ENCODE results near the gene TMEM61. TPM values are rescaled to one million over a fixed set of nuclear protein-coding genes. Genes with fewer than 3 reads are reported as not detected.
"Not testable (repeated sequence)": the region's sequence is repeated elsewhere in the genome, so short reads cannot be mapped to it uniquely, and the experiment has no call there.

The TMEM61 gene
- total RNA-seq, result 0.27 TPM
- long read RNA-seq, partial matches to known transcripts, result 0 of 1 reads
- long read RNA-seq, other reads (novel, unspliced or antisense), result 0 of 1 reads

GRCh38 chr1:54980528-54981241 lies at the start of gene TMEM61:
TSS of gene TMEM61 (plus strand) at chr1:54980628. CDS start at chr1:54981066, 438 bp downstream.
- DNase-seq (no peak), ATAC-seq (ENCODE audit: poor library complexity) (peak; percentile 77)
- intact Hi-C loops (cut with DNase I), result no loop called here

GRCh38 chr1:54931275-54931840 lies 49.1 kb upstream of the TMEM61 start:
- no peak for DNase-seq
- intact Hi-C loops (cut with DNase I), result no loop called here
- no peak for ATAC-seq (ENCODE audit: poor library complexity)

- DNase-seq; intact Hi-C loops (cut with DNase I); ATAC-seq (ENCODE audit: poor library complexity): not testable (repeated sequence)
These were observed 46.3 kb upstream of the TMEM61 start for GRCh38 chr1:54934081-54934480.

- intact Hi-C loops (cut with DNase I), result no loop called here
These were observed 45.6 kb upstream of the TMEM61 start for GRCh38 chr1:54934869-54935268.

GRCh38 chr1:54936791-54937190 lies 43.6 kb upstream of the TMEM61 start:
- intact Hi-C loops (cut with DNase I), result no loop called here
- ATAC-seq (ENCODE audit: poor library complexity) (no peak), DNase-seq (no peak)

More at GRCh38 chr1:54934869-54935268, 45.6 kb upstream of the TMEM61 start:
- DNase-seq (no peak), ATAC-seq (ENCODE audit: poor library complexity) (no peak)

GRCh38 chr1:54937469-54937868 lies 43.0 kb upstream of the TMEM61 start:
- intact Hi-C loops (cut with DNase I), result no loop called here
- no peak for DNase-seq
- ATAC-seq (ENCODE audit: poor library complexity), result no peak

- ATAC-seq (ENCODE audit: poor library complexity); DNase-seq; intact Hi-C loops (cut with DNase I): not testable (repeated sequence)
These were observed 41.5 kb upstream of the TMEM61 start for GRCh38 chr1:54938955-54939354.

GRCh38 chr1:54940042-54940441 lies 40.4 kb upstream of the TMEM61 start:
- intact Hi-C loops (cut with DNase I), result no loop called here
- ATAC-seq (ENCODE audit: poor library complexity), result no peak
- DNase-seq, result no peak

- no peak for ATAC-seq (ENCODE audit: poor library complexity)
- intact Hi-C loops (cut with DNase I), result no loop called here
- no peak for DNase-seq
These were observed 37.5 kb upstream of the TMEM61 start for GRCh38 chr1:54942976-54943375.

GRCh38 chr1:54944610-54945392 lies 35.6 kb upstream of the TMEM61 start:
- intact Hi-C loops (cut with DNase I), result no loop called here
- ATAC-seq (ENCODE audit: poor library complexity), result peak; percentile 86
- DNase-seq, result peak; percentile 79

GRCh38 chr1:54945393-54945936 lies 35.0 kb upstream of the TMEM61 start:
- ATAC-seq (ENCODE audit: poor library complexity) (peak; percentile 33), DNase-seq (no peak)
- intact Hi-C loops (cut with DNase I), result no loop called here

- no peak for ATAC-seq (ENCODE audit: poor library complexity)
- intact Hi-C loops (cut with DNase I), result no loop called here
- no peak for DNase-seq
These were observed 32.9 kb upstream of the TMEM61 start for GRCh38 chr1:54947540-54947939.

- ATAC-seq (ENCODE audit: poor library complexity) (no peak), DNase-seq (no peak)
- intact Hi-C loops (cut with DNase I), result no loop called here
These were observed 31.4 kb upstream of the TMEM61 start for GRCh38 chr1:54949053-54949452.

- DNase-seq (no peak), ATAC-seq (ENCODE audit: poor library complexity) (peak; percentile 7)
- intact Hi-C loops (cut with DNase I), result loop anchor here (5.0 kb wide), 1 partner anchor 47 kb away; the partner anchor contains the start of gene BSND
These were observed 30.4 kb upstream of the TMEM61 start for GRCh38 chr1:54950006-54950368.

GRCh38 chr1:54950369-54951163 lies 29.9 kb upstream of the TMEM61 start:
- intact Hi-C loops (cut with DNase I), result loop anchor here (5.0 kb wide), 1 partner anchor 47 kb away; the partner anchor contains the start of gene BSND
- peak; percentile 95 for ATAC-seq (ENCODE audit: poor library complexity)
- peak; percentile 74 for DNase-seq

GRCh38 chr1:54951810-54952226 lies 28.6 kb upstream of the TMEM61 start:
- intact Hi-C loops (cut with DNase I), result loop anchor here (5.0 kb wide), 1 partner anchor 45 kb away; the partner anchor contains the start of gene BSND
- no peak for ATAC-seq (ENCODE audit: poor library complexity)

GRCh38 chr1:54952950-54953718 lies 27.3 kb upstream of the TMEM61 start:
- ATAC-seq (ENCODE audit: poor library complexity), result no peak
- no peak for DNase-seq
- intact Hi-C loops (cut with DNase I), result loop anchor here (5.0 kb wide), 1 partner anchor 44 kb away; the partner anchor contains the start of gene BSND

More at GRCh38 chr1:54951810-54952226, 28.6 kb upstream of the TMEM61 start:
- DNase-seq, result no peak
